HEK293 (cell line): ENCODE data around the gene HSD11B1.

Source experiments
- CTCF ChIA-PET: fragments of 350-600 bp; formaldehyde crosslinking; extraction: SDS; loops from one replicate; lab custom pipeline; 2021; ENCODE audit warnings: antibody characterized with exemption; lab: Yijun Ruan, JAX
- POLR2A ChIA-PET: fragments of 300-600 bp; formaldehyde crosslinking; extraction: SDS; loops from one replicate; lab custom pipeline; 2020; ENCODE audit warnings: antibody characterized with exemption, inconsistent platforms; lab: Yijun Ruan, JAX
- H3K27ac ChIP-seq: fragments of 200-500 bp; sonication (Bioruptor generic); 2 replicates; pipeline ENCODE4 v1.5.1; 2014; ENCODE audit warnings: low read depth, low read length, control low read depth, inconsistent platforms; ENCODE audit errors: extremely low read depth
- H3K36me3 ChIP-seq, 2 experiments: fragments of 200-500 bp in 1 of 2; sonication (Bioruptor generic) in 1 of 2; 1 replicate in 1 of 2; 2 replicates in 1 of 2; pipeline ENCODE4 v1.5.1; 2014 to 2017; ENCODE audit warnings: inconsistent platforms in 2 of 2, low read length in 2 of 2; ENCODE audit not compliant: control insufficient read depth in 2 of 2, insufficient read depth in 1 of 2
- H3K4me1 ChIP-seq: fragments of 200-500 bp; sonication (Bioruptor generic); 2 replicates; pipeline ENCODE4 v1.5.1; 2014; ENCODE audit warnings: mild to moderate bottlenecking, low read length, inconsistent platforms; ENCODE audit not compliant: control insufficient read depth, insufficient read depth
- H3K4me3 ChIP-seq: 2 replicates; pipeline ENCODE4 v1.5.1; 2011; ENCODE audit warnings: low read depth, mild to moderate bottlenecking, control low read depth, low read length, moderate library complexity
- H3K9me3 ChIP-seq: fragments of 200-500 bp; sonication (Bioruptor generic); 2 replicates; pipeline ENCODE4 v1.5.1; 2014; ENCODE audit warnings: low read depth, low read length, inconsistent platforms; ENCODE audit not compliant: control insufficient read depth, insufficient read depth
- GLIS1 ChIP-seq: fragments of 450-650 bp; formaldehyde crosslinking; IDR thresholded peaks from 2 replicates; pipeline ENCODE4 v1.5.1; 2016; ENCODE audit warnings: missing biosample characterization, missing genetic modification characterization
- KLF10 ChIP-seq: fragments of 450-650 bp; IDR thresholded peaks from 2 replicates; pipeline ENCODE4 v1.5.1; 2018; ENCODE audit warnings: missing biosample characterization, mild to moderate bottlenecking, missing genetic modification characterization
- ZNF112 ChIP-seq: fragments of 450-650 bp; formaldehyde crosslinking; IDR thresholded peaks from 2 replicates; pipeline ENCODE4 v1.5.0; 2017; ENCODE audit warnings: missing biosample characterization, missing genetic modification characterization
- ZNF146 ChIP-seq: fragments of 450-650 bp; formaldehyde crosslinking; IDR thresholded peaks from 2 replicates; pipeline ENCODE4 v1.5.1; 2016; ENCODE audit warnings: missing biosample characterization, missing genetic modification characterization
- ZNF202 ChIP-seq: fragments of 450-650 bp; formaldehyde crosslinking; IDR thresholded peaks from 2 replicates; pipeline ENCODE4 v1.5.1; 2016; ENCODE audit warnings: missing biosample characterization, missing genetic modification characterization, borderline replicate concordance
- ZNF292 ChIP-seq: fragments of 450-650 bp; formaldehyde crosslinking; IDR thresholded peaks from 2 replicates; pipeline ENCODE4 v1.5.1; 2016; ENCODE audit warnings: low read depth, missing biosample characterization, missing genetic modification characterization, borderline replicate concordance
- ZNF335 ChIP-seq: fragments of 450-650 bp; formaldehyde crosslinking; conservative IDR thresholded peaks from 2 replicates; pipeline ENCODE4 v1.5.1; 2016; ENCODE audit warnings: missing biosample characterization, missing genetic modification characterization
- ZNF416 ChIP-seq: fragments of 450-650 bp; formaldehyde crosslinking; IDR thresholded peaks from 2 replicates; pipeline ENCODE4 v1.5.1; 2016; ENCODE audit warnings: missing biosample characterization, missing genetic modification characterization
- ZNF558 ChIP-seq: fragments of 450-650 bp; formaldehyde crosslinking; IDR thresholded peaks from 2 replicates; pipeline ENCODE4 v1.5.1; 2016; ENCODE audit warnings: missing biosample characterization, missing genetic modification characterization
- ZNF660 ChIP-seq: fragments of 450-650 bp; IDR thresholded peaks from 2 replicates; pipeline ENCODE4 v1.5.1; 2018; ENCODE audit warnings: missing biosample characterization, mild to moderate bottlenecking, missing genetic modification characterization
- ZNF830 ChIP-seq: fragments of 450-650 bp; IDR thresholded peaks from 2 replicates; pipeline ENCODE4 v1.5.0; 2018; ENCODE audit warnings: missing biosample characterization, missing genetic modification characterization, low read depth, mild to moderate bottlenecking, moderate library complexity
- ZNF843 ChIP-seq: fragments of 450-650 bp; formaldehyde crosslinking; IDR thresholded peaks from 2 replicates; pipeline ENCODE4 v1.5.1; 2016; ENCODE audit warnings: missing biosample characterization, missing genetic modification characterization
- TF ChIP-seq, protein P1 (sequence below): fragments of 450-650 bp; formaldehyde crosslinking; IDR thresholded peaks from 2 replicates; pipeline ENCODE4 v1.5.1; 2017; ENCODE audit warnings: missing biosample characterization, missing genetic modification characterization
- TF ChIP-seq, protein P2 (sequence below): fragments of 450-650 bp; formaldehyde crosslinking; IDR thresholded peaks from 2 replicates; pipeline ENCODE4 v1.5.1; 2017; ENCODE audit warnings: missing biosample characterization, missing genetic modification characterization
- TF ChIP-seq, protein P3 (sequence below): fragments of 450-650 bp; formaldehyde crosslinking; IDR thresholded peaks from 2 replicates; pipeline ENCODE4 v1.5.1; 2016; ENCODE audit warnings: missing biosample characterization, missing genetic modification characterization
- TF ChIP-seq, protein P4 (sequence below): fragments of 450-650 bp; formaldehyde crosslinking; IDR thresholded peaks from 2 replicates; pipeline ENCODE4 v1.5.1; 2017; ENCODE audit warnings: missing biosample characterization, missing genetic modification characterization
- TF ChIP-seq, protein P5 (sequence below): fragments of 450-650 bp; formaldehyde crosslinking; IDR thresholded peaks from 2 replicates; pipeline ENCODE4 v1.5.1; 2016; ENCODE audit warnings: missing biosample characterization, missing genetic modification characterization, borderline replicate concordance
- TF ChIP-seq, protein P6 (sequence below): fragments of 450-650 bp; formaldehyde crosslinking; IDR thresholded peaks from 2 replicates; pipeline ENCODE4 v1.5.1; 2016; ENCODE audit warnings: missing biosample characterization, missing genetic modification characterization
- TF ChIP-seq, protein P7 (sequence below): fragments of 450-650 bp; formaldehyde crosslinking; IDR thresholded peaks from 2 replicates; pipeline ENCODE4 v1.5.1; 2016; ENCODE audit warnings: missing biosample characterization, missing genetic modification characterization

Gene HSD11B1

DNA sequence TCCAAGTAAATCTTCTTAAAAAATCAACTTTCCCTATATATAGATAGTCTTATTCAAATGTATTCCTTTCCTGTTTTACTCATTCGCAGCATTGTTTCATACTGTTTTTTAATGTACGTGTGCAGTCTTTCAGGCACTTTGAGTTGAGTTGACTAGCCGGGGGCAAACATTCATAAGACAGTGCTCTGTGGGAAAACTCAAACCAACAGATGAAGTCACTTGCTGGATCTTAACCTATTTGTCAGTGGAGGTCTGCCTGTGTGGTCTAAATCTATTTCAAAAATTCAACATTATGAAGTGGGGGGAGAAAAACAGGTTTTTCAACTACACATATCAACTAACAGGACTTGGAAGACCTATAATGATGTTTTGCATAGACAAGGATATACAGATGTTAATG lies 6.2 kb downstream of the HSD11B1 start:
- H3K36me3 ChIP-seq = no peaks in the 10 kb centered on the region
- CTCF ChIA-PET = no interaction called here
- TF ChIP-seq ZNF112 (tag by site-specific recombination) = no peak
- no peak for TF ChIP-seq ZNF202 (tag by site-specific recombination)
- TF ChIP-seq, protein P1, sequence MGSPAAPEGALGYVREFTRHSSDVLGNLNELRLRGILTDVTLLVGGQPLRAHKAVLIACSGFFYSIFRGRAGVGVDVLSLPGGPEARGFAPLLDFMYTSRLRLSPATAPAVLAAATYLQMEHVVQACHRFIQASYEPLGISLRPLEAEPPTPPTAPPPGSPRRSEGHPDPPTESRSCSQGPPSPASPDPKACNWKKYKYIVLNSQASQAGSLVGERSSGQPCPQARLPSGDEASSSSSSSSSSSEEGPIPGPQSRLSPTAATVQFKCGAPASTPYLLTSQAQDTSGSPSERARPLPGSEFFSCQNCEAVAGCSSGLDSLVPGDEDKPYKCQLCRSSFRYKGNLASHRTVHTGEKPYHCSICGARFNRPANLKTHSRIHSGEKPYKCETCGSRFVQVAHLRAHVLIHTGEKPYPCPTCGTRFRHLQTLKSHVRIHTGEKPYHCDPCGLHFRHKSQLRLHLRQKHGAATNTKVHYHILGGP (tag by site-specific recombination) = no peak
- no peak for TF ChIP-seq ZNF660 (tag by site-specific recombination)
- no peak for TF ChIP-seq ZNF416 (tag by site-specific recombination)
- no peak for TF ChIP-seq ZNF146 (tag by site-specific recombination)
- TF ChIP-seq, protein P2, sequence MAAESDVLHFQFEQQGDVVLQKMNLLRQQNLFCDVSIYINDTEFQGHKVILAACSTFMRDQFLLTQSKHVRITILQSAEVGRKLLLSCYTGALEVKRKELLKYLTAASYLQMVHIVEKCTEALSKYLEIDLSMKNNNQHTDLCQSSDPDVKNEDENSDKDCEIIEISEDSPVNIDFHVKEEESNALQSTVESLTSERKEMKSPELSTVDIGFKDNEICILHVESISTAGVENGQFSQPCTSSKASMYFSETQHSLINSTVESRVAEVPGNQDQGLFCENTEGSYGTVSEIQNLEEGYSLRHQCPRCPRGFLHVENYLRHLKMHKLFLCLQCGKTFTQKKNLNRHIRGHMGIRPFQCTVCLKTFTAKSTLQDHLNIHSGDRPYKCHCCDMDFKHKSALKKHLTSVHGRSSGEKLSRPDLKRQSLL = no peak
- TF ChIP-seq, protein P3, sequence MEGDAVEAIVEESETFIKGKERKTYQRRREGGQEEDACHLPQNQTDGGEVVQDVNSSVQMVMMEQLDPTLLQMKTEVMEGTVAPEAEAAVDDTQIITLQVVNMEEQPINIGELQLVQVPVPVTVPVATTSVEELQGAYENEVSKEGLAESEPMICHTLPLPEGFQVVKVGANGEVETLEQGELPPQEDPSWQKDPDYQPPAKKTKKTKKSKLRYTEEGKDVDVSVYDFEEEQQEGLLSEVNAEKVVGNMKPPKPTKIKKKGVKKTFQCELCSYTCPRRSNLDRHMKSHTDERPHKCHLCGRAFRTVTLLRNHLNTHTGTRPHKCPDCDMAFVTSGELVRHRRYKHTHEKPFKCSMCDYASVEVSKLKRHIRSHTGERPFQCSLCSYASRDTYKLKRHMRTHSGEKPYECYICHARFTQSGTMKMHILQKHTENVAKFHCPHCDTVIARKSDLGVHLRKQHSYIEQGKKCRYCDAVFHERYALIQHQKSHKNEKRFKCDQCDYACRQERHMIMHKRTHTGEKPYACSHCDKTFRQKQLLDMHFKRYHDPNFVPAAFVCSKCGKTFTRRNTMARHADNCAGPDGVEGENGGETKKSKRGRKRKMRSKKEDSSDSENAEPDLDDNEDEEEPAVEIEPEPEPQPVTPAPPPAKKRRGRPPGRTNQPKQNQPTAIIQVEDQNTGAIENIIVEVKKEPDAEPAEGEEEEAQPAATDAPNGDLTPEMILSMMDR (tag by site-specific recombination) = no peak
- no peak for TF ChIP-seq ZNF558 (tag by site-specific recombination)
- TF ChIP-seq, protein P4, sequence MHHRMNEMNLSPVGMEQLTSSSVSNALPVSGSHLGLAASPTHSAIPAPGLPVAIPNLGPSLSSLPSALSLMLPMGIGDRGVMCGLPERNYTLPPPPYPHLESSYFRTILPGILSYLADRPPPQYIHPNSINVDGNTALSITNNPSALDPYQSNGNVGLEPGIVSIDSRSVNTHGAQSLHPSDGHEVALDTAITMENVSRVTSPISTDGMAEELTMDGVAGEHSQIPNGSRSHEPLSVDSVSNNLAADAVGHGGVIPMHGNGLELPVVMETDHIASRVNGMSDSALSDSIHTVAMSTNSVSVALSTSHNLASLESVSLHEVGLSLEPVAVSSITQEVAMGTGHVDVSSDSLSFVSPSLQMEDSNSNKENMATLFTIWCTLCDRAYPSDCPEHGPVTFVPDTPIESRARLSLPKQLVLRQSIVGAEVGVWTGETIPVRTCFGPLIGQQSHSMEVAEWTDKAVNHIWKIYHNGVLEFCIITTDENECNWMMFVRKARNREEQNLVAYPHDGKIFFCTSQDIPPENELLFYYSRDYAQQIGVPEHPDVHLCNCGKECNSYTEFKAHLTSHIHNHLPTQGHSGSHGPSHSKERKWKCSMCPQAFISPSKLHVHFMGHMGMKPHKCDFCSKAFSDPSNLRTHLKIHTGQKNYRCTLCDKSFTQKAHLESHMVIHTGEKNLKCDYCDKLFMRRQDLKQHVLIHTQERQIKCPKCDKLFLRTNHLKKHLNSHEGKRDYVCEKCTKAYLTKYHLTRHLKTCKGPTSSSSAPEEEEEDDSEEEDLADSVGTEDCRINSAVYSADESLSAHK (tag by site-specific recombination) = no peak
- no peak for TF ChIP-seq KLF10
- TF ChIP-seq GLIS1 (tag by site-specific recombination) = no peak
- TF ChIP-seq, protein P5, sequence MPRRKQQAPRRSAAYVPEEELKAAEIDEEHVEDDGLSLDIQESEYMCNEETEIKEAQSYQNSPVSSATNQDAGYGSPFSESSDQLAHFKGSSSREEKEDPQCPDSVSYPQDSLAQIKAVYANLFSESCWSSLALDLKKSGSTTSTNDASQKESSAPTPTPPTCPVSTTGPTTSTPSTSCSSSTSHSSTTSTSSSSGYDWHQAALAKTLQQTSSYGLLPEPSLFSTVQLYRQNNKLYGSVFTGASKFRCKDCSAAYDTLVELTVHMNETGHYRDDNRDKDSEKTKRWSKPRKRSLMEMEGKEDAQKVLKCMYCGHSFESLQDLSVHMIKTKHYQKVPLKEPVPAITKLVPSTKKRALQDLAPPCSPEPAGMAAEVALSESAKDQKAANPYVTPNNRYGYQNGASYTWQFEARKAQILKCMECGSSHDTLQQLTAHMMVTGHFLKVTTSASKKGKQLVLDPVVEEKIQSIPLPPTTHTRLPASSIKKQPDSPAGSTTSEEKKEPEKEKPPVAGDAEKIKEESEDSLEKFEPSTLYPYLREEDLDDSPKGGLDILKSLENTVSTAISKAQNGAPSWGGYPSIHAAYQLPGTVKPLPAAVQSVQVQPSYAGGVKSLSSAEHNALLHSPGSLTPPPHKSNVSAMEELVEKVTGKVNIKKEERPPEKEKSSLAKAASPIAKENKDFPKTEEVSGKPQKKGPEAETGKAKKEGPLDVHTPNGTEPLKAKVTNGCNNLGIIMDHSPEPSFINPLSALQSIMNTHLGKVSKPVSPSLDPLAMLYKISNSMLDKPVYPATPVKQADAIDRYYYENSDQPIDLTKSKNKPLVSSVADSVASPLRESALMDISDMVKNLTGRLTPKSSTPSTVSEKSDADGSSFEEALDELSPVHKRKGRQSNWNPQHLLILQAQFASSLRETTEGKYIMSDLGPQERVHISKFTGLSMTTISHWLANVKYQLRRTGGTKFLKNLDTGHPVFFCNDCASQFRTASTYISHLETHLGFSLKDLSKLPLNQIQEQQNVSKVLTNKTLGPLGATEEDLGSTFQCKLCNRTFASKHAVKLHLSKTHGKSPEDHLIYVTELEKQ (tag by site-specific recombination) = no peak
- TF ChIP-seq ZNF843 (tag by site-specific recombination) = no peak
- TF ChIP-seq, protein P6, sequence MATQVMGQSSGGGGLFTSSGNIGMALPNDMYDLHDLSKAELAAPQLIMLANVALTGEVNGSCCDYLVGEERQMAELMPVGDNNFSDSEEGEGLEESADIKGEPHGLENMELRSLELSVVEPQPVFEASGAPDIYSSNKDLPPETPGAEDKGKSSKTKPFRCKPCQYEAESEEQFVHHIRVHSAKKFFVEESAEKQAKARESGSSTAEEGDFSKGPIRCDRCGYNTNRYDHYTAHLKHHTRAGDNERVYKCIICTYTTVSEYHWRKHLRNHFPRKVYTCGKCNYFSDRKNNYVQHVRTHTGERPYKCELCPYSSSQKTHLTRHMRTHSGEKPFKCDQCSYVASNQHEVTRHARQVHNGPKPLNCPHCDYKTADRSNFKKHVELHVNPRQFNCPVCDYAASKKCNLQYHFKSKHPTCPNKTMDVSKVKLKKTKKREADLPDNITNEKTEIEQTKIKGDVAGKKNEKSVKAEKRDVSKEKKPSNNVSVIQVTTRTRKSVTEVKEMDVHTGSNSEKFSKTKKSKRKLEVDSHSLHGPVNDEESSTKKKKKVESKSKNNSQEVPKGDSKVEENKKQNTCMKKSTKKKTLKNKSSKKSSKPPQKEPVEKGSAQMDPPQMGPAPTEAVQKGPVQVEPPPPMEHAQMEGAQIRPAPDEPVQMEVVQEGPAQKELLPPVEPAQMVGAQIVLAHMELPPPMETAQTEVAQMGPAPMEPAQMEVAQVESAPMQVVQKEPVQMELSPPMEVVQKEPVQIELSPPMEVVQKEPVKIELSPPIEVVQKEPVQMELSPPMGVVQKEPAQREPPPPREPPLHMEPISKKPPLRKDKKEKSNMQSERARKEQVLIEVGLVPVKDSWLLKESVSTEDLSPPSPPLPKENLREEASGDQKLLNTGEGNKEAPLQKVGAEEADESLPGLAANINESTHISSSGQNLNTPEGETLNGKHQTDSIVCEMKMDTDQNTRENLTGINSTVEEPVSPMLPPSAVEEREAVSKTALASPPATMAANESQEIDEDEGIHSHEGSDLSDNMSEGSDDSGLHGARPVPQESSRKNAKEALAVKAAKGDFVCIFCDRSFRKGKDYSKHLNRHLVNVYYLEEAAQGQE (tag by site-specific recombination) = no peak
- TF ChIP-seq, protein P7, sequence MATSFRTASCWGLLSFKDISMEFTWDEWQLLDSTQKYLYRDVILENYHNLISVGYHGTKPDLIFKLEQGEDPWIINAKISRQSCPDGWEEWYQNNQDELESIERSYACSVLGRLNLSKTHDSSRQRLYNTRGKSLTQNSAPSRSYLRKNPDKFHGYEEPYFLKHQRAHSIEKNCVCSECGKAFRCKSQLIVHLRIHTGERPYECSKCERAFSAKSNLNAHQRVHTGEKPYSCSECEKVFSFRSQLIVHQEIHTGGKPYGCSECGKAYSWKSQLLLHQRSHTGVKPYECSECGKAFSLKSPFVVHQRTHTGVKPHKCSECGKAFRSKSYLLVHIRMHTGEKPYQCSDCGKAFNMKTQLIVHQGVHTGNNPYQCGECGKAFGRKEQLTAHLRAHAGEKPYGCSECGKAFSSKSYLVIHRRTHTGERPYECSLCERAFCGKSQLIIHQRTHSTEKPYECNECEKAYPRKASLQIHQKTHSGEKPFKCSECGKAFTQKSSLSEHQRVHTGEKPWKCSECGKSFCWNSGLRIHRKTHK (tag by site-specific recombination) = no peak
- no peak for TF ChIP-seq ZNF292 (tag by site-specific recombination)
- TF ChIP-seq ZNF335 (tag by site-specific recombination) = no peak
- no peak for TF ChIP-seq ZNF830 (tag by site-specific recombination)
- TF ChIP-seq, all 188 proteins: peak for 0

More for the DNA sequence above, 6.2 kb downstream of the HSD11B1 start:
- no peaks in the 10 kb centered on the region for H3K4me1 ChIP-seq
- no peaks in the 10 kb centered on the region for H3K9me3 ChIP-seq
- no peak overlapping the region for H3K27ac ChIP-seq
- no peak overlapping the region for H3K4me3 ChIP-seq
- POLR2A ChIA-PET = no interaction called here
